ENCODE measurements around the gene EXT2. TPM values are rescaled to one million over a fixed set of nuclear protein-coding genes. Genes with fewer than 3 reads are reported as not detected.

Gene EXT2
- total RNA-seq, 1 donor from 2014 or later = 67.7 TPM

- no peaks in the 10 kb centered on the region for H3K36me3 ChIP-seq (ENCODE audit: insufficient read depth, low read length)
- H3K4me1 Mint-ChIP-seq (ENCODE audit: low read depth, unreplicated experiment) = no peaks in the 10 kb centered on the region
- no peak for DNase-seq (ENCODE audit: low read depth)
- no peak for TF ChIP-seq EZH2 (IDR thresholded peaks at IDR 0.05; ENCODE audit: insufficient read depth, low read length)
- no peak for TF ChIP-seq CTCF (IDR thresholded peaks at IDR 0.05; ENCODE audit: insufficient read depth, low read depth, low read length)
- H3K36me3 Mint-ChIP-seq (ENCODE audit: low read depth, unreplicated experiment) = peaks cover 12% of the 10 kb centered on the region
- no peak overlapping the region for H2AFZ ChIP-seq (ENCODE audit: low read depth, low read length)
- H3K79me2 ChIP-seq (ENCODE audit: insufficient read depth, low read length) = no peaks in the 10 kb centered on the region
- H4K20me1 ChIP-seq (ENCODE audit: insufficient read depth, low read length) = no peaks in the 10 kb centered on the region
- no peak for FAIRE-seq
- H3K4me3 Mint-ChIP-seq (ENCODE audit: unreplicated experiment) = no peak overlapping the region
- H3K27ac Mint-ChIP-seq (ENCODE audit: unreplicated experiment) = no peak overlapping the region
- H3K4me3 ChIP-seq (ENCODE audit: insufficient read depth, low read depth, low read length) = no peak overlapping the region
- no peaks in the 10 kb centered on the region for H3K27me3 Mint-ChIP-seq (ENCODE audit: low read depth, unreplicated experiment)
- H3K9me3 ChIP-seq (ENCODE audit: insufficient read depth, low read depth, low read length) = no peaks in the 10 kb centered on the region
- H3K9ac ChIP-seq (ENCODE audit: low read length) = no peak overlapping the region
- no peaks in the 10 kb centered on the region for H3K27me3 ChIP-seq (ENCODE audit: insufficient read depth, low read length)
- no peaks in the 10 kb centered on the region for H3K4me1 ChIP-seq (ENCODE audit: insufficient read depth, low read length)
- no peak overlapping the region for H3K27ac ChIP-seq (ENCODE audit: low read depth, low read length)
- H3K9me3 Mint-ChIP-seq (ENCODE audit: unreplicated experiment) = no peaks in the 10 kb centered on the region
- H3K4me2 ChIP-seq (ENCODE audit: low read length) = no peak overlapping the region
These were observed 109.9 kb downstream of the EXT2 start for GRCh38 chr11:44205352-44205751.

GRCh38 chr11:44205836-44206235 lies 110.4 kb downstream of the EXT2 start:
- no peaks in the 10 kb centered on the region for H3K9me3 ChIP-seq (ENCODE audit: insufficient read depth, low read depth, low read length)
- Mint-ChIP-seq H3K9me3 (ENCODE audit: unreplicated experiment) (no peaks in the 10 kb centered on the region), H3K36me3 (ENCODE audit: low read depth, unreplicated experiment) (peaks cover 11% of the 10 kb centered on the region), H3K4me1 (ENCODE audit: low read depth, unreplicated experiment) (no peaks in the 10 kb centered on the region), H3K4me3 (ENCODE audit: unreplicated experiment) (no peak overlapping the region), H3K27ac (ENCODE audit: unreplicated experiment) (no peak overlapping the region), H3K27me3 (ENCODE audit: low read depth, unreplicated experiment) (no peaks in the 10 kb centered on the region)
- no peaks in the 10 kb centered on the region for H3K27me3 ChIP-seq (ENCODE audit: insufficient read depth, low read length)
- H3K4me1 ChIP-seq (ENCODE audit: insufficient read depth, low read length) = no peaks in the 10 kb centered on the region
- no peak overlapping the region for H3K4me2 ChIP-seq (ENCODE audit: low read length)
- H3K27ac ChIP-seq (ENCODE audit: low read depth, low read length) = no peak overlapping the region
- no peak for FAIRE-seq
- H2AFZ ChIP-seq (ENCODE audit: low read depth, low read length) = no peak overlapping the region
- H3K9ac ChIP-seq (ENCODE audit: low read length) = no peak overlapping the region
- no peaks in the 10 kb centered on the region for H3K36me3 ChIP-seq (ENCODE audit: insufficient read depth, low read length)
- no peak overlapping the region for H3K4me3 ChIP-seq (ENCODE audit: insufficient read depth, low read depth, low read length)
- no peaks in the 10 kb centered on the region for H4K20me1 ChIP-seq (ENCODE audit: insufficient read depth, low read length)
- DNase-seq (ENCODE audit: low read depth) = no peak
- TF ChIP-seq CTCF (IDR thresholded peaks at IDR 0.05; ENCODE audit: insufficient read depth, low read depth, low read length) = no peak
- no peak for TF ChIP-seq EZH2 (IDR thresholded peaks at IDR 0.05; ENCODE audit: insufficient read depth, low read length)
- H3K79me2 ChIP-seq (ENCODE audit: insufficient read depth, low read length) = no peaks in the 10 kb centered on the region

- Histone ChIP-seq H3K79me2 (ENCODE audit: insufficient read depth, low read length) (no peaks in the 10 kb centered on the region), H3K9ac (ENCODE audit: low read length) (no peak overlapping the region), H3K27ac (ENCODE audit: low read depth, low read length) (no peak overlapping the region), H3K4me3 (ENCODE audit: insufficient read depth, low read depth, low read length) (no peak overlapping the region), H3K27me3 (ENCODE audit: insufficient read depth, low read length) (no peaks in the 10 kb centered on the region), H3K36me3 (ENCODE audit: insufficient read depth, low read length) (no peaks in the 10 kb centered on the region), H4K20me1 (ENCODE audit: insufficient read depth, low read length) (no peaks in the 10 kb centered on the region), H3K9me3 (ENCODE audit: insufficient read depth, low read depth, low read length) (no peaks in the 10 kb centered on the region), H2AFZ (ENCODE audit: low read depth, low read length) (no peak overlapping the region), H3K4me2 (ENCODE audit: low read length) (no peak overlapping the region), H3K4me1 (ENCODE audit: insufficient read depth, low read length) (no peaks in the 10 kb centered on the region)
- FAIRE-seq (no peak), DNase-seq (ENCODE audit: low read depth) (no peak)
- Mint-ChIP-seq H3K9me3 (ENCODE audit: unreplicated experiment) (no peaks in the 10 kb centered on the region), H3K27ac (ENCODE audit: unreplicated experiment) (no peak overlapping the region), H3K27me3 (ENCODE audit: low read depth, unreplicated experiment) (no peaks in the 10 kb centered on the region), H3K4me1 (ENCODE audit: low read depth, unreplicated experiment) (no peaks in the 10 kb centered on the region), H3K36me3 (ENCODE audit: low read depth, unreplicated experiment) (peaks cover 9% of the 10 kb centered on the region), H3K4me3 (ENCODE audit: unreplicated experiment) (no peak overlapping the region)
- no peak for TF ChIP-seq CTCF (IDR thresholded peaks at IDR 0.05; ENCODE audit: insufficient read depth, low read depth, low read length)
- TF ChIP-seq EZH2 (IDR thresholded peaks at IDR 0.05; ENCODE audit: insufficient read depth, low read length) = no peak
These were observed 111.8 kb downstream of the EXT2 start for GRCh38 chr11:44207292-44207691.

Measured in astrocyte (in vitro differentiated cells and primary cell).